HepG2 (cell line): ENCODE results near the gene HNRNPF. TPM values are rescaled to one million over a fixed set of nuclear protein-coding genes. Genes with fewer than 3 reads are reported as not detected.

Experiments
- EED ChIP-seq: sonication (generic); formaldehyde crosslinking; IDR thresholded peaks from 2 replicates; pipeline ENCODE4 v1.5.0; 2020; ENCODE audit warnings: mild to moderate bottlenecking, missing genetic modification reagents
- ETV5 ChIP-seq: IDR thresholded peaks from 2 replicates; pipeline ENCODE4 v1.6.1; 2018; ENCODE audit warnings: missing biosample characterization, missing genetic modification reagents, inconsistent platforms, borderline replicate concordance
- KLF15 ChIP-seq: sonication (generic); formaldehyde crosslinking; IDR thresholded peaks from 2 replicates; pipeline ENCODE4 v1.8.1; 2023; ENCODE audit warnings: borderline replicate concordance, mild to moderate bottlenecking, inconsistent platforms, missing genetic modification reagents, mixed read lengths
- PPARG ChIP-seq: conservative IDR thresholded peaks from 2 replicates; pipeline ENCODE4 v1.6.1; 2016; ENCODE audit warnings: missing biosample characterization, missing genetic modification reagents
- PRPF4 ChIP-seq: fragments of 200-400 bp; formaldehyde crosslinking; IDR thresholded peaks from 2 replicates; pipeline ENCODE4 v1.6.1; 2016; ENCODE audit warnings: low read length, low read depth; ENCODE audit not compliant: poor library complexity, severe bottlenecking
- SAP130 ChIP-seq: IDR thresholded peaks from 2 replicates; pipeline ENCODE4 v1.6.1; 2016; ENCODE audit warnings: low read depth
- SIX4 ChIP-seq: sonication (generic); formaldehyde crosslinking; IDR thresholded peaks from 2 replicates; pipeline ENCODE4 v1.4.0; 2020; ENCODE audit warnings: missing genetic modification reagents
- SNAPC2 ChIP-seq: sonication (generic); formaldehyde crosslinking; IDR thresholded peaks from 2 replicates; pipeline ENCODE4 v1.8.1; 2022; ENCODE audit warnings: mild to moderate bottlenecking, missing genetic modification reagents
- TAF1 ChIP-seq: sonication (generic); formaldehyde crosslinking; IDR thresholded peaks from 2 replicates; pipeline ENCODE4 v1.4.0; 2020; ENCODE audit warnings: missing genetic modification reagents
- ZBTB7A ChIP-seq: sonication (generic); formaldehyde crosslinking; IDR thresholded peaks from 2 replicates; pipeline ENCODE4 v1.8.0; 2022; ENCODE audit warnings: mild to moderate bottlenecking, missing genetic modification reagents
- ZFP37 ChIP-seq: sonication (generic); formaldehyde crosslinking; IDR thresholded peaks from 2 replicates; pipeline ENCODE4 v1.4.0; 2020; ENCODE audit warnings: missing genetic modification reagents, borderline replicate concordance
- ZNF331 ChIP-seq: sonication (generic); formaldehyde crosslinking; IDR thresholded peaks from 2 replicates; pipeline ENCODE4 v1.4.0; 2020; ENCODE audit warnings: missing genetic modification reagents
- ZNF335 ChIP-seq: sonication (generic); formaldehyde crosslinking; IDR thresholded peaks from 2 replicates; pipeline ENCODE4 v1.4.0; 2020; ENCODE audit warnings: missing genetic modification reagents
- ZNF660 ChIP-seq: sonication (generic); formaldehyde crosslinking; IDR thresholded peaks from 2 replicates; pipeline ENCODE4 v1.5.1; 2020; ENCODE audit warnings: mild to moderate bottlenecking, low read depth, missing genetic modification reagents, borderline replicate concordance
- ZSCAN21 ChIP-seq: sonication (generic); formaldehyde crosslinking; IDR thresholded peaks from 2 replicates; pipeline ENCODE4 v1.8.0; 2022; ENCODE audit warnings: mild to moderate bottlenecking, missing genetic modification reagents, moderate library complexity, borderline replicate concordance
- polyA plus RNA-seq, 8 experiments: library from polyadenylated mRNA; depleted of rRNA in 3 of 8; stranded (reverse) in 7 of 8; unstranded in 1 of 8; fragments of >200 nt; fragmentation: Illumina TruSeq in 4 of 8; extraction: Trizol in 4 of 8; gene quantifications; 2 replicates each; pipeline versions ENCODE4 v1.2.1 to v1.2.3, GENCODE V29; 2011 to 2016; ENCODE audit warnings: low read depth in 4 of 8, missing spikeins in 1 of 8, mixed read lengths in 1 of 8; ENCODE audit not compliant: insufficient read depth in 1 of 8
- total RNA-seq, 5 experiments: library from RNA; depleted of rRNA; stranded (reverse); fragments of >200 nt; fragmentation: Illumina TruSeq; extraction: Trizol; gene quantifications; 2 replicates each; pipeline ENCODE4 v1.2.3, GENCODE V29; 2016; ENCODE audit warnings: low read depth in 1 of 5
- TF ChIP-seq, protein P1 (sequence below): sonication (generic); formaldehyde crosslinking; IDR thresholded peaks from 2 replicates; pipeline ENCODE4 v1.5.0; 2020; ENCODE audit warnings: missing genetic modification reagents
- TF ChIP-seq, protein P2 (sequence below): IDR thresholded peaks from 2 replicates; pipeline ENCODE4 v1.6.1; 2018; ENCODE audit warnings: missing genetic modification reagents
- TF ChIP-seq, protein P3 (sequence below): sonication (generic); formaldehyde crosslinking; IDR thresholded peaks from 2 replicates; pipeline ENCODE4 v1.5.1; 2020; ENCODE audit warnings: mild to moderate bottlenecking, missing genetic modification reagents, borderline replicate concordance
- TF ChIP-seq, protein P4 (sequence below): sonication (generic); formaldehyde crosslinking; conservative IDR thresholded peaks from 2 replicates; pipeline ENCODE4 v1.8.1; 2023; ENCODE audit warnings: missing genetic modification reagents
- TF ChIP-seq, protein P5 (sequence below): sonication (generic); formaldehyde crosslinking; IDR thresholded peaks from 2 replicates; pipeline ENCODE4 v1.5.0; 2020; ENCODE audit warnings: mild to moderate bottlenecking, missing genetic modification reagents

Gene HNRNPF
- total and polyA plus RNA-seq, 2 of the 13 experiments (the other 11 are each of a cell fraction or from before 2014, with no cell fraction given), result 166 to 308 TPM

DNA sequence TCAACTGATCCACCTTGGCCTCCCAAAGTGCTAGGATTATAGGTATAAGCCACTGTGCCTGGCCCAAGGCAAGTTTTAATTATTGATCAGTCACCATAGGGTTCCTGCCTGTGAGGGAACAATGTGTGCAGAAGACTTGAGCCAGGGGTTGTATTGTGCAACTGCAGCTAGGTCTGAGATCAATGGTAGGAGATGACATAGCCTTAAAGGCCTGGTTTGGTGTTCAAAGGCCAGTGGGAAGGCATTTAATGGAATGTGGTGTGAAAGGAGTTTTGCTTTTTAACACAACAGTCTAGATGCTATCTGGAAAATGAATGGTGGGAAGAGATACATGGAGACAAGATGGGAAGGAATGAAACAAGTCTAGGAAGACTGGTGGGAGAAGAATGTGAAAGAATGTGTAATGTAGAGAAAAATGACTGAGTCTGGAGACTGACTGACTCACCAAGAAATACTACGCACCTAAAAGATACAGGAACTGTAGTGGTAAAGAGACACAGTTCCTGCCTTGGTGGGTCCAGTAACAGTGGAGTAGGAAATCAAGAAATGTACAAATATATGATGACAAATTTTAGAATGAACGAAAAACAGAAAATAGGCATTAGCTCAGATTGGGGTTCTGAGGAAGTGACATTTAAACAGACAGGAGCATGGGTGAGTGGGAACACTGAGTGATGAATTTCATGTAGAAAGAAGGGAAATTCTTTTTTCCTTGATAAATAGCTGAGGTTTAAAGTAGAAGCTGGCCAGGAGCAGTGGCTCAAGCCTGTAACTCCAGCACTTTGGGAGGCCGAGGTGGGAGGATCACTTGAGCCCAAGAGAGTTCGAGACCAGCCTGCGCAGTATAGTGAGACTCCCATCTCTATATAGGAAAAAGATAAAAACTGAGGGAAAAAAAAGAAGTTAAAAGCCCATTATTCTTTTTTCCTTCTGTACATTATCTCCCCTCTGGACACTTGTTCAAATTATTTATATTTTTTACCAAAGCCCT lies 9.4 kb downstream of the HNRNPF start (continued):
- TF ChIP-seq, protein P1, sequence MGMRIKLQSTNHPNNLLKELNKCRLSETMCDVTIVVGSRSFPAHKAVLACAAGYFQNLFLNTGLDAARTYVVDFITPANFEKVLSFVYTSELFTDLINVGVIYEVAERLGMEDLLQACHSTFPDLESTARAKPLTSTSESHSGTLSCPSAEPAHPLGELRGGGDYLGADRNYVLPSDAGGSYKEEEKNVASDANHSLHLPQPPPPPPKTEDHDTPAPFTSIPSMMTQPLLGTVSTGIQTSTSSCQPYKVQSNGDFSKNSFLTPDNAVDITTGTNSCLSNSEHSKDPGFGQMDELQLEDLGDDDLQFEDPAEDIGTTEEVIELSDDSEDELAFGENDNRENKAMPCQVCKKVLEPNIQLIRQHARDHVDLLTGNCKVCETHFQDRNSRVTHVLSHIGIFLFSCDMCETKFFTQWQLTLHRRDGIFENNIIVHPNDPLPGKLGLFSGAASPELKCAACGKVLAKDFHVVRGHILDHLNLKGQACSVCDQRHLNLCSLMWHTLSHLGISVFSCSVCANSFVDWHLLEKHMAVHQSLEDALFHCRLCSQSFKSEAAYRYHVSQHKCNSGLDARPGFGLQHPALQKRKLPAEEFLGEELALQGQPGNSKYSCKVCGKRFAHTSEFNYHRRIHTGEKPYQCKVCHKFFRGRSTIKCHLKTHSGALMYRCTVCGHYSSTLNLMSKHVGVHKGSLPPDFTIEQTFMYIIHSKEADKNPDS (CRISPR knock-in tag), result no peak
- TF ChIP-seq SAP130 (CRISPR knock-in tag) (peak; percentile 84), ZNF335 (CRISPR knock-in tag) (no peak), EED (CRISPR knock-in tag) (no peak), PRPF4 (no peak), PPARG (CRISPR knock-in tag) (peak; percentile 44; the same call in 1 of the 2 replicates), SNAPC2 (CRISPR knock-in tag) (no peak), ZSCAN21 (CRISPR knock-in tag) (no peak), SIX4 (CRISPR knock-in tag) (no peak), ZNF660 (CRISPR knock-in tag) (no peak), ZNF331 (peak; percentile 48; the same call in 1 of the 2 replicates), ETV5 (CRISPR knock-in tag) (peak; percentile 36; the same call in 1 of the 2 replicates), TAF1 (CRISPR knock-in tag) (no peak; the same call in 1 of the 2 replicates), ZBTB7A (CRISPR knock-in tag) (0 out of 2 replicates have a peak, but pooled peaks have one; percentile 30), KLF15 (no peak), ZFP37 (no peak)
- TF ChIP-seq, protein P2, sequence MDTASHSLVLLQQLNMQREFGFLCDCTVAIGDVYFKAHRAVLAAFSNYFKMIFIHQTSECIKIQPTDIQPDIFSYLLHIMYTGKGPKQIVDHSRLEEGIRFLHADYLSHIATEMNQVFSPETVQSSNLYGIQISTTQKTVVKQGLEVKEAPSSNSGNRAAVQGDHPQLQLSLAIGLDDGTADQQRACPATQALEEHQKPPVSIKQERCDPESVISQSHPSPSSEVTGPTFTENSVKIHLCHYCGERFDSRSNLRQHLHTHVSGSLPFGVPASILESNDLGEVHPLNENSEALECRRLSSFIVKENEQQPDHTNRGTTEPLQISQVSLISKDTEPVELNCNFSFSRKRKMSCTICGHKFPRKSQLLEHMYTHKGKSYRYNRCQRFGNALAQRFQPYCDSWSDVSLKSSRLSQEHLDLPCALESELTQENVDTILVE (CRISPR knock-in tag), result peak; percentile 31; the same call in 1 of the 2 replicates
- TF ChIP-seq, protein P3, sequence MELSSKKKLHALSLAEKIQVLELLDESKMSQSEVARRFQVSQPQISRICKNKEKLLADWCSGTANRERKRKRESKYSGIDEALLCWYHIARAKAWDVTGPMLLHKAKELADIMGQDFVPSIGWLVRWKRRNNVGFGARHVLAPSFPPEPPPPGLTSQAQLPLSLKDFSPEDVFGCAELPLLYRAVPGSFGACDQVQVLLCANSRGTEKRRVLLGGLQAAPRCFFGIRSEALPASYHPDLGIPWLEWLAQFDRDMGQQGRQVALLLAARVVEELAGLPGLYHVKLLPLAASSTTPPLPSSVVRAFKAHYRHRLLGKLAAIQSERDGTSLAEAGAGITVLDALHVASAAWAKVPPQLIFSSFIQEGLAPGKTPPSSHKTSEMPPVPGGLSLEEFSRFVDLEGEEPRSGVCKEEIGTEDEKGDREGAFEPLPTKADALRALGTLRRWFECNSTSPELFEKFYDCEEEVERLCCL, result no peak
- TF ChIP-seq, protein P4, sequence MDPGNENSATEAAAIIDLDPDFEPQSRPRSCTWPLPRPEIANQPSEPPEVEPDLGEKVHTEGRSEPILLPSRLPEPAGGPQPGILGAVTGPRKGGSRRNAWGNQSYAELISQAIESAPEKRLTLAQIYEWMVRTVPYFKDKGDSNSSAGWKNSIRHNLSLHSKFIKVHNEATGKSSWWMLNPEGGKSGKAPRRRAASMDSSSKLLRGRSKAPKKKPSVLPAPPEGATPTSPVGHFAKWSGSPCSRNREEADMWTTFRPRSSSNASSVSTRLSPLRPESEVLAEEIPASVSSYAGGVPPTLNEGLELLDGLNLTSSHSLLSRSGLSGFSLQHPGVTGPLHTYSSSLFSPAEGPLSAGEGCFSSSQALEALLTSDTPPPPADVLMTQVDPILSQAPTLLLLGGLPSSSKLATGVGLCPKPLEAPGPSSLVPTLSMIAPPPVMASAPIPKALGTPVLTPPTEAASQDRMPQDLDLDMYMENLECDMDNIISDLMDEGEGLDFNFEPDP (CRISPR knock-in tag), result no peak
- TF ChIP-seq, protein P5, sequence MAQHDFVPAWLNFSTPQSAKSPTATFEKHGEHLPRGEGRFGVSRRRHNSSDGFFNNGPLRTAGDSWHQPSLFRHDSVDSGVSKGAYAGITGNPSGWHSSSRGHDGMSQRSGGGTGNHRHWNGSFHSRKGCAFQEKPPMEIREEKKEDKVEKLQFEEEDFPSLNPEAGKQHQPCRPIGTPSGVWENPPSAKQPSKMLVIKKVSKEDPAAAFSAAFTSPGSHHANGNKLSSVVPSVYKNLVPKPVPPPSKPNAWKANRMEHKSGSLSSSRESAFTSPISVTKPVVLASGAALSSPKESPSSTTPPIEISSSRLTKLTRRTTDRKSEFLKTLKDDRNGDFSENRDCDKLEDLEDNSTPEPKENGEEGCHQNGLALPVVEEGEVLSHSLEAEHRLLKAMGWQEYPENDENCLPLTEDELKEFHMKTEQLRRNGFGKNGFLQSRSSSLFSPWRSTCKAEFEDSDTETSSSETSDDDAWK (CRISPR knock-in tag), result no peak
